Type B pancreatic cell (in vitro differentiated cells): Measurements from ENCODE around the gene S100P. TPM values are rescaled to one million over a fixed set of nuclear protein-coding genes. Genes with fewer than 3 reads are reported as not detected.
"Not testable (repeated sequence)": the region's sequence is repeated elsewhere in the genome, so short reads cannot be mapped to it uniquely, and the experiment has no call there.

Experiments used
- DNase-seq: peaks from one replicate; pipeline ENCODE4 v3.0.0; 2021; ENCODE audit warnings: mixed read lengths; ENCODE audit not compliant: unreplicated experiment; ENCODE audit errors: extremely low spot score
- H3K27ac Mint-ChIP-seq: 2 replicates; pipeline ENCODE4 v1.8.0; 2021; ENCODE audit warnings: mild to moderate bottlenecking, mixed read lengths
- H3K27me3 Mint-ChIP-seq: 2 replicates; pipeline ENCODE4 v1.8.0; 2021; ENCODE audit warnings: mixed read lengths
- H3K36me3 Mint-ChIP-seq: 2 replicates; pipeline ENCODE4 v1.8.0; 2021; ENCODE audit warnings: mixed read lengths
- H3K4me1 Mint-ChIP-seq: one replicate; pipeline ENCODE4 v1.8.0; 2021; ENCODE audit warnings: mixed read lengths; ENCODE audit not compliant: unreplicated experiment
- H3K4me3 Mint-ChIP-seq: 2 replicates; pipeline ENCODE4 v1.8.0; 2021; ENCODE audit warnings: mild to moderate bottlenecking, mixed read lengths
- H3K9me3 Mint-ChIP-seq: 2 replicates; pipeline ENCODE4 v1.8.0; 2021; ENCODE audit warnings: mixed read lengths
- long read RNA-seq: library from polyadenylated mRNA; unstranded; transcript quantifications from one replicate; pipeline ENCODE4 v2.0.0, GENCODE V29; 2020
- total RNA-seq: library from RNA; stranded (reverse); gene quantifications from 2 replicates; pipeline ENCODE4 v1.2.1, GENCODE V29; 2021; ENCODE audit warnings: low replicate concordance
- TF ChIP-seq, protein P1 (sequence below): fragments of 200-600 bp; sonication (generic); conservative IDR thresholded peaks from 2 replicates; pipeline ENCODE4 v1.5.0; 2021; ENCODE audit warnings: antibody characterized with exemption, mild to moderate bottlenecking

S100P gene
- total RNA-seq = 58.9 and 80.8 TPM in 2 replicates
- long read RNA-seq, transcript S100P-201 (2 exons, 1,279 nt) = major isoform, 15 of 17 reads
- long read RNA-seq, partial matches to known transcripts = 0 of 17 reads
- long read RNA-seq, other reads (novel, unspliced or antisense) = 2 of 17 reads

- Mint-ChIP-seq H3K27ac (peak within 1 kb of the TSS; percentile 99), H3K4me3 (peak within 1 kb of the TSS; percentile 70), H3K36me3 (peaks cover 4% of the 10 kb centered on the region), H3K4me1 (peaks cover 36% of the 10 kb centered on the region), H3K9me3 (no peaks in the 10 kb centered on the region), H3K27me3 (no peaks in the 10 kb centered on the region)
- TF ChIP-seq, protein P1, sequence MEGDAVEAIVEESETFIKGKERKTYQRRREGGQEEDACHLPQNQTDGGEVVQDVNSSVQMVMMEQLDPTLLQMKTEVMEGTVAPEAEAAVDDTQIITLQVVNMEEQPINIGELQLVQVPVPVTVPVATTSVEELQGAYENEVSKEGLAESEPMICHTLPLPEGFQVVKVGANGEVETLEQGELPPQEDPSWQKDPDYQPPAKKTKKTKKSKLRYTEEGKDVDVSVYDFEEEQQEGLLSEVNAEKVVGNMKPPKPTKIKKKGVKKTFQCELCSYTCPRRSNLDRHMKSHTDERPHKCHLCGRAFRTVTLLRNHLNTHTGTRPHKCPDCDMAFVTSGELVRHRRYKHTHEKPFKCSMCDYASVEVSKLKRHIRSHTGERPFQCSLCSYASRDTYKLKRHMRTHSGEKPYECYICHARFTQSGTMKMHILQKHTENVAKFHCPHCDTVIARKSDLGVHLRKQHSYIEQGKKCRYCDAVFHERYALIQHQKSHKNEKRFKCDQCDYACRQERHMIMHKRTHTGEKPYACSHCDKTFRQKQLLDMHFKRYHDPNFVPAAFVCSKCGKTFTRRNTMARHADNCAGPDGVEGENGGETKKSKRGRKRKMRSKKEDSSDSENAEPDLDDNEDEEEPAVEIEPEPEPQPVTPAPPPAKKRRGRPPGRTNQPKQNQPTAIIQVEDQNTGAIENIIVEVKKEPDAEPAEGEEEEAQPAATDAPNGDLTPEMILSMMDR = no peak
- DNase-seq = no peak
These were observed at the start of gene S100P for GRCh38 chr4:6693231-6694176. Gene S100P (plus strand): TSS chr4:6693878. CDS start chr4:6693933, 55 bp downstream.

DNA sequence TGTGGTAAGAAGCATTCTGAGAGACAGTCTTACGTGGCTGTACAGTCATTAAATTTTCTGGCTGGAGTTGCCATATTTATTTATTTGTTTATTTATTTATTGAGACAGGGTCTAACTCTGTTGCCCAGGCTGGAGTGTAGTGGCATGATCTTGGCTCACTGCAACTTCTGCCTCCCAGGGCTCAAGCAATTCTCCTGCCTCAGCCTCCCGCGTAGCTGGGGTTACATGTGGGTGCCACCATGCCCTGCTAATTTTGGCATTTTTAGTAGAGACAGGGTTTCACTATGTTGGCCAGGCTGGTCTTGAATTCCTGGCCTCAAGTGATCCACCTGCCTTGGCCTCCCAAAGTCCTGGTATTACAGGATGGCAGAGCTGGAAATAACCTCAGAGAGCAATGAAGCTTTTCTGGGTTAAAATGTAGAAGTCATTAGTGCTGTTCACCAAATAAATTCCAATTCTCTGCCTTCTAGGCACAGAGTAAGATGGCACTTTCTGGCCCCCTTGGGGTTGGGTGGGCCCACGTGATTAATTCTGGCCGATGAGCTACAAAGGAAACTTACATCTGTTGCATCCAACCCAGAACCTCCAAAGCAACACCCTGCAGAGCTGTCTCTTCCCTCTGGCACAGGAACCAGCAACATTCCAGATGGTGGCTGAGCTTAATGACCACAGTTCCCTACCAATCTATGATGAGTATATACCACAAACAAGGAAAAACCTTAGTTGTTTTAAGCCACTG is 48.7 kb upstream of the S100P start:
- H3K27me3 Mint-ChIP-seq = no peaks in the 10 kb centered on the region
- no peak for DNase-seq
- peaks cover 12% of the 10 kb centered on the region for H3K4me1 Mint-ChIP-seq
- no peaks in the 10 kb centered on the region for H3K9me3 Mint-ChIP-seq
- H3K4me3 Mint-ChIP-seq = no peak overlapping the region
- TF ChIP-seq, protein P1 = no peak
- H3K36me3 Mint-ChIP-seq = peaks cover 30% of the 10 kb centered on the region
- peak overlapping the region; percentile 24 for H3K27ac Mint-ChIP-seq

GRCh38 chr4:6647169-6647568 is 46.5 kb upstream of the S100P start:
- H3K36me3 Mint-ChIP-seq = peaks cover 11% of the 10 kb centered on the region
- TF ChIP-seq, protein P1 = no peak
- H3K27ac Mint-ChIP-seq = no peak overlapping the region
- no peak overlapping the region for H3K4me3 Mint-ChIP-seq
- no peaks in the 10 kb centered on the region for H3K9me3 Mint-ChIP-seq
- H3K4me1 Mint-ChIP-seq = peaks cover 7% of the 10 kb centered on the region
- DNase-seq = no peak
- no peaks in the 10 kb centered on the region for H3K27me3 Mint-ChIP-seq

DNA sequence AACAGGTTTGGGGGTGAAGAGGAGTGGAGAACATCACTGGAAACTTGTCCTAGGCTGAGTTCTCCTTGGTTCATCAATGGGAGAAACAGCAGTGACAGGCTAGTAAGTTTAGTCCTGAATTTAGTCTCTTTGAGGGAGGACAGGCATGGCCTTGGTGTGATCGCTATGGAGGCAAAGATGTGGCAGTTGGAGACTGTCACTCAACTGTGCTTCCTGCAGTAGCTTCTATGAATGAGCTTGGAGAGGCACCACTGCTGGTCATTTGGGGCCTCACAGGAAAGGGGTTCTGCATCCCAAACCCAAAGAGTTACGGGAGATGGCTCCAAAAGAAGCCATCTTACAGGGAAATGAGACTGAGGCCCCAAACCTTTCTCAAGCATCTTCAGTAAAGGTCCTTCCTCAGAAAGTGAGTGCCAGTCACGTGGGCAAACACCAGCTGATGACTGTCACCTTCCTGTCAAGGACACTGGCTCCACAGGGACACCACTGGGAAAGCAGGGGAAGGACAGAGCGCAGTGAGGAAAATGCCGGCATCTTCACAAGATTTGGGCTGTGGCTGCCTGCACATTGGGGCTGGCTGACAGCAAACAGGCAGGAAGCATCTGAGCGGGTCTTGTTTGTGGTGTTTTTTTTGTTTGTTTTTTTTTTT is 46.0 kb upstream of the S100P start:
- Mint-ChIP-seq H3K4me1 (peaks cover 2% of the 10 kb centered on the region), H3K9me3 (no peaks in the 10 kb centered on the region)

DNA sequence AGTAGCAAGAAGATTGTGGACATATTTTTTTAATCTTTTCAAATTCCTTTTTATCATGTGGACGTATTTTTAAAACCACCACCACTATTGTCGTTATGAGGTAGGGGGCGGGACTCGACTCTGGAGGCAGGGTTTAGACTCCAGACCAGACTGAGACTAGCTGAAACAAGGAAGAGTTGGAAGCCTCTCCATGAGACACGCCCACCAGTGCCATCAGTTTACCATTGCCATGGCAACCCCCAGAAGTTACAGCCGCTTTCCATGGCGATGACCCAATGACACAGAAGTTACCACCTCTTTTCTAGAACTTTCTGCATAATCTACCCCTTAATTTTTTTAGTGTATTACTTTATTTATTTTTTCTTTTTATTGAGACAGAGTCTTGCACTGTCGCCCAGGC is 44.5 kb upstream of the S100P start:
- no peaks in the 10 kb centered on the region for H3K4me1 Mint-ChIP-seq
- TF ChIP-seq, protein P1 = no peak
- no peaks in the 10 kb centered on the region for H3K36me3 Mint-ChIP-seq
- no peak for DNase-seq
- H3K4me3 Mint-ChIP-seq = no peak overlapping the region
- H3K27ac Mint-ChIP-seq = no peak overlapping the region
- no peaks in the 10 kb centered on the region for H3K9me3 Mint-ChIP-seq
- H3K27me3 Mint-ChIP-seq = no peaks in the 10 kb centered on the region

More for the DNA sequence above, 46.0 kb upstream of the S100P start:
- Mint-ChIP-seq H3K4me3 (no peak overlapping the region), H3K36me3 (peaks cover 6% of the 10 kb centered on the region), H3K27me3 (no peaks in the 10 kb centered on the region), H3K27ac (no peak overlapping the region)
- TF ChIP-seq, protein P1 = no peak
- no peak for DNase-seq

DNA sequence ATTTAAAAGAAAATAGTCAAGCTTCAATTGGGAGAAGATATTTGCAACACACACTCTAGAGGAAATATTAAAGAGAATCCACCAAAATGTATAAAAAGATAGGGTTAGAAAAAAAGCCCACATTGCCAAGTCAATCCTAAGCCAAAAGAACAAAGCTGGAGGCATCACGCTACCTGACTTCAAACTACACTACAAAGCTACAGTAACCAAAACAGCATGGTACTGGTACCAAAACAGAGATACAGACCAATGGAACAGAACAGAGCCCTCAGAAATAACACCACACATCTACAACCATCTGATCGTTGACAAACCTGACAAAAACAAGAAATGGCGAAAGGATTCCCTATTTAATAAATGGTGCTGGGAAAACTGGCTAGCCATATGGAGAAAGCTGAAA is 39.5 kb upstream of the S100P start:
- not testable (repeated sequence) for H3K36me3 Mint-ChIP-seq, H3K4me3 Mint-ChIP-seq, H3K4me1 Mint-ChIP-seq

GRCh38 chr4:6655291-6655690 is 38.4 kb upstream of the S100P start:
- H3K27me3 Mint-ChIP-seq = peaks cover 13% of the 10 kb centered on the region
- not testable (repeated sequence) for H3K36me3 Mint-ChIP-seq, DNase-seq, H3K4me3 Mint-ChIP-seq, H3K27ac Mint-ChIP-seq, H3K9me3 Mint-ChIP-seq, H3K4me1 Mint-ChIP-seq

More for the DNA sequence above, 39.5 kb upstream of the S100P start:
- not testable (repeated sequence) for DNase-seq, H3K27ac Mint-ChIP-seq, H3K27me3 Mint-ChIP-seq, H3K9me3 Mint-ChIP-seq
